ENCODE measurements around the gene RGR. TPM values are rescaled to one million over a fixed set of nuclear protein-coding genes. Genes with fewer than 3 reads are reported as not detected.
"Not testable (repeated sequence)": the region's sequence is repeated elsewhere in the genome, so short reads cannot be mapped to it uniquely, and the experiment has no call there.

RGR gene
- total and polyA plus RNA-seq, 2 donors (not counting 1 experiment from before 2014, with no cell fraction given) = not detected

GRCh38 chr10:84269162-84269561, 24.3 kb downstream of the RGR start:
- no peaks in the 10 kb centered on the region for H4K20me1 ChIP-seq (ENCODE audit: control insufficient read depth, extremely low read depth, insufficient read depth, low read length)
- TF ChIP-seq CTCF (conservative IDR thresholded peaks at IDR 0.05 in 1 of 2, IDR thresholded peaks at IDR 0.05 in 1 of 2; ENCODE audit: low read depth in 1 of 2, low read length in 2 of 2) (no peak), EZH2 (IDR thresholded peaks at IDR 0.05; ENCODE audit: low read length, missing control alignments) (no peak)
- H3K9me3 ChIP-seq (ENCODE audit: control insufficient read depth, insufficient read depth, low read depth, low read length) = no peaks in the 10 kb centered on the region
- H3K36me3 ChIP-seq (ENCODE audit: control insufficient read depth, insufficient read depth, low read length) = no peaks in the 10 kb centered on the region
- no peak for DNase-seq (ENCODE audit: low read depth in 2 of 2)
- H3K4me1 ChIP-seq (ENCODE audit: control insufficient read depth, extremely low read depth, insufficient read depth, low read length) = no peaks in the 10 kb centered on the region
- H3K9ac ChIP-seq (ENCODE audit: insufficient read depth, low read length) = no peak overlapping the region
- no peak overlapping the region for H3K4me3 ChIP-seq (replicated peaks in 1 of 4; ENCODE audit: control extremely low read depth in 1 of 4, insufficient read depth in 1 of 4, low read depth in 3 of 4, low read length in 4 of 4)
- no peak overlapping the region for H3K27ac ChIP-seq (ENCODE audit: insufficient read depth, low read length)
- H3K27me3 ChIP-seq (ENCODE audit: control insufficient read depth, insufficient read depth, low read length) = peaks cover 4% of the 10 kb centered on the region
- no peak overlapping the region for H2AFZ ChIP-seq (ENCODE audit: low read length)
- H3K4me2 ChIP-seq (ENCODE audit: extremely low read depth, insufficient read depth, low read length) = no peak overlapping the region
- no peaks in the 10 kb centered on the region for H3K79me2 ChIP-seq (ENCODE audit: control insufficient read depth, insufficient read depth, low read length)

DNA sequence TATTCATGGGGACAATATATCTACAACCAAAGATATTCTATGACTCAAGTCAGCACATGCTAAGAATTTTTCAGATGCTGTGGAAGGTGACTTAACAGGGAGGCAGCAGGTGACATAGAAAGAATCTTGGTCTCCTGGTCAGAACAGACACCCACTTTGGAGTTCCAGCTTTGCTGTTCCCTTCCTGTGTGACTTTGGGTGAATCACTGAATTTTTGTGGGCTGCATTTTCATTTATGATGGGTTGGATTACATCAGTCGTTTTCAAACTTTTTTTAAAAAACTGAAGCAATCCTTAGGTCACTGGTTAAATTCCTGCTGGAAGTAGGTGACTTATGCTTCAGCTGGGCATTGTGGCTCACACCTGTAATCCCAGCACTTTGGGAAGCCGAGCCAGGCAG, 24.9 kb downstream of the RGR start:
- no peaks in the 10 kb centered on the region for H3K36me3 ChIP-seq (ENCODE audit: control insufficient read depth, insufficient read depth, low read length)
- no peak overlapping the region for H3K9ac ChIP-seq (ENCODE audit: insufficient read depth, low read length)
- no peak for TF ChIP-seq CTCF (conservative IDR thresholded peaks at IDR 0.05 in 1 of 2, IDR thresholded peaks at IDR 0.05 in 1 of 2; ENCODE audit: low read depth in 1 of 2, low read length in 2 of 2)
- no peaks in the 10 kb centered on the region for H3K9me3 ChIP-seq (ENCODE audit: control insufficient read depth, insufficient read depth, low read depth, low read length)
- no peaks in the 10 kb centered on the region for H3K79me2 ChIP-seq (ENCODE audit: control insufficient read depth, insufficient read depth, low read length)
- H3K4me1 ChIP-seq (ENCODE audit: control insufficient read depth, extremely low read depth, insufficient read depth, low read length) = no peaks in the 10 kb centered on the region
- no peak overlapping the region for H3K4me3 ChIP-seq (replicated peaks in 1 of 4; ENCODE audit: control extremely low read depth in 1 of 4, insufficient read depth in 1 of 4, low read depth in 3 of 4, low read length in 4 of 4)
- H3K27me3 ChIP-seq (ENCODE audit: control insufficient read depth, insufficient read depth, low read length) = peaks cover 4% of the 10 kb centered on the region
- DNase-seq (ENCODE audit: low read depth in 2 of 2) = peak; percentile 81 to 84
- H3K27ac ChIP-seq (ENCODE audit: insufficient read depth, low read length) = no peak overlapping the region
- no peak overlapping the region for H2AFZ ChIP-seq (ENCODE audit: low read length)
- no peak overlapping the region for H3K4me2 ChIP-seq (ENCODE audit: extremely low read depth, insufficient read depth, low read length)
- no peaks in the 10 kb centered on the region for H4K20me1 ChIP-seq (ENCODE audit: control insufficient read depth, extremely low read depth, insufficient read depth, low read length)

DNA sequence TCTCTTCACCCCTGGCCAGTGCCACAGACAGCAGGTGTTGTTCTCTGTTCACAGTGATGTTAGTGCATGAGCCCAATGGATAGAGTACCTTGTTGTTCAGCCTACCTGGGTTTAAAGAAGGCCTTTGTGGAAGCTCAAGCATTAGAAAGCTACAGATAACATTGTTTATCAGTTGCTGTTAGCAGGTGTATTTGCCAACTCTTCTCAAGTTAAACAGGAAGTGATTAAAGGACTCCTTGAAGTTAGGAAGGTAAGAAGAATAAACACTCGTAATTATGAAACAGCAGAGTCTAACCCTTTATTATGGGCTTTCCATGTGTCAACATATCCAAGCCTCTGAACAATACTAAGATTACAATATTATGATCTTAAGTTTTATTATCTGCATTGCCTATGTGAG, 25.9 kb downstream of the RGR start:
- Histone ChIP-seq H3K9ac (ENCODE audit: insufficient read depth, low read length) (no peak overlapping the region), H3K79me2 (ENCODE audit: control insufficient read depth, insufficient read depth, low read length) (no peaks in the 10 kb centered on the region), H2AFZ (ENCODE audit: low read length) (no peak overlapping the region), H3K27me3 (ENCODE audit: control insufficient read depth, insufficient read depth, low read length) (peaks cover 4% of the 10 kb centered on the region), H3K27ac (ENCODE audit: insufficient read depth, low read length) (no peak overlapping the region), H3K36me3 (ENCODE audit: control insufficient read depth, insufficient read depth, low read length) (no peaks in the 10 kb centered on the region), H4K20me1 (ENCODE audit: control insufficient read depth, extremely low read depth, insufficient read depth, low read length) (no peaks in the 10 kb centered on the region), H3K4me3 (replicated peaks in 1 of 4; ENCODE audit: control extremely low read depth in 1 of 4, insufficient read depth in 1 of 4, low read depth in 3 of 4, low read length in 4 of 4) (no peak overlapping the region), H3K4me1 (ENCODE audit: control insufficient read depth, extremely low read depth, insufficient read depth, low read length) (no peaks in the 10 kb centered on the region), H3K4me2 (ENCODE audit: extremely low read depth, insufficient read depth, low read length) (no peak overlapping the region), H3K9me3 (ENCODE audit: control insufficient read depth, insufficient read depth, low read depth, low read length) (no peaks in the 10 kb centered on the region)
- no peak for DNase-seq (ENCODE audit: low read depth in 2 of 2)
- TF ChIP-seq CTCF (conservative IDR thresholded peaks at IDR 0.05 in 1 of 2, IDR thresholded peaks at IDR 0.05 in 1 of 2; ENCODE audit: low read depth in 1 of 2, low read length in 2 of 2) = no peak
- no peak for TF ChIP-seq EZH2 (IDR thresholded peaks at IDR 0.05; ENCODE audit: low read length, missing control alignments)

- H3K4me3 ChIP-seq (replicated peaks in 1 of 4; ENCODE audit: control extremely low read depth in 1 of 4, insufficient read depth in 1 of 4, low read depth in 3 of 4, low read length in 4 of 4); H3K4me2 ChIP-seq (ENCODE audit: extremely low read depth, insufficient read depth, low read length); H3K27me3 ChIP-seq (ENCODE audit: control insufficient read depth, insufficient read depth, low read length); H3K27ac ChIP-seq (ENCODE audit: insufficient read depth, low read length); H3K36me3 ChIP-seq (ENCODE audit: control insufficient read depth, insufficient read depth, low read length); H2AFZ ChIP-seq (ENCODE audit: low read length); H3K4me1 ChIP-seq (ENCODE audit: control insufficient read depth, extremely low read depth, insufficient read depth, low read length); H3K9me3 ChIP-seq (ENCODE audit: control insufficient read depth, insufficient read depth, low read depth, low read length); H4K20me1 ChIP-seq (ENCODE audit: control insufficient read depth, extremely low read depth, insufficient read depth, low read length); H3K79me2 ChIP-seq (ENCODE audit: control insufficient read depth, insufficient read depth, low read length); DNase-seq (ENCODE audit: low read depth in 2 of 2); H3K9ac ChIP-seq (ENCODE audit: insufficient read depth, low read length): not testable (repeated sequence)
Measured at GRCh38 chr10:84279876-84280475, 35.1 kb downstream of the RGR start.

Data from fibroblast of lung (primary cell).